ENCODE data around the gene SPRED2. TPM values are rescaled to one million over a fixed set of nuclear protein-coding genes. Genes with fewer than 3 reads are reported as not detected.

SPRED2 gene
- total and polyA plus RNA-seq, 7 experiments from 2014 or later = 0.34 to 7.9 (median 0.57) TPM

GRCh38 chr2:65429786-65430602, 2.4 kb downstream of the SPRED2 start:
- DNase-seq = no peak
- Mint-ChIP-seq H3K27ac (peak overlapping the region in 2 of 9 donors; percentile 34 to 78), H3K9me3 (peaks cover 0 to 2% (median 0%) of the 10 kb centered on the region in 11 donors), H3K4me1 (peaks cover 0 to 17% (median under 1%) of the 10 kb centered on the region in 7 donors), H3K4me3 (peak overlapping the region; percentile 89 to 95 (median 90)), H3K36me3 (no peaks in the 10 kb centered on the region), H3K27me3 (peaks cover 9 to 52% (median 15%) of the 10 kb centered on the region in 5 donors)
- Histone ChIP-seq H3K27ac (ENCODE audit: low read depth, low read length) (no peak overlapping the region), H3K4me1 (ENCODE audit: control insufficient read depth in 2 of 2, insufficient read depth in 2 of 2, low read length in 2 of 2) (peaks cover 3 to 6% of the 10 kb centered on the region in 2 donors), H3K4me3 (ENCODE audit: low read length) (peak overlapping the region; percentile 75), H3K36me3 (ENCODE audit: control insufficient read depth in 2 of 3, insufficient read depth in 3 of 3, low read length in 3 of 3) (no peaks in the 10 kb centered on the region), H3K9me3 (ENCODE audit: control insufficient read depth in 2 of 3, low read length in 3 of 3) (no peaks in the 10 kb centered on the region), H3K27me3 (ENCODE audit: control insufficient read depth in 2 of 2, insufficient read depth in 2 of 2, low read length in 2 of 2) (peaks cover 0 to 8% of the 10 kb centered on the region in 2 donors)
- ATAC-seq = no peak
- intact Hi-C loops (cut with micrococcal nuclease) = loop anchor here (1.0 to 10.0 kb wide), 15 partner anchors 10 to 1965 kb away; partner anchors contain the start of genes SLC1A4 (in 2 of the 2), UGP2 (in 2 of the 2), AFTPH (in 1 of the 2) and CEP68 (in 1 of the 2)
- POLR2A ChIA-PET = interaction anchor here (2.4 kb wide), 1 partner anchor 12 kb away, joined by 6 read pairs; no protein-coding TSS in a partner anchor
- CTCF ChIA-PET = no interaction called here

DNA sequence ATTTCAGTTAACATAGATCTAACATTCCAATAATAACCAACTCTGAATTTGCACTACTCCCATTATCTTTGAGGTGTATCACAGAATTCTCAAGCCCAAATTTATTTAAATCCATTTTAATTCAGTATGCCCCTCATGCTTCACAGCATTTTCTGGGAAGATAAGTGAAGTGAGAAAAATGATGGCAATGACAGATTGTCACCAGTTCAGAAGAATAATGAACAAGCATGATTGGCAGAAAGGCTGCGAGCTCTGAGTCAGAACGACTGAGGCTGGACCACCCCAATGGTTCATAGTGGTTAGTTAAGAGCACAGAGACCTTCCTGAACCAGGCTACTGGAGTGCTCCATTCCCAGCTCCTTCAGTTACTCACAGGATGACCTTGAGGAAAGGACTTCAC, 4.9 kb downstream of the SPRED2 start:
- H3K27me3 ChIP-seq (ENCODE audit: control insufficient read depth in 2 of 2, insufficient read depth in 2 of 2, low read length in 2 of 2) = no peaks in the 10 kb centered on the region
- Mint-ChIP-seq H3K36me3 (no peaks in the 10 kb centered on the region), H3K4me3 (no peak overlapping the region), H3K27me3 (peaks cover 0 to 38% (median 5%) of the 10 kb centered on the region in 5 donors), H3K9me3 (no peaks in the 10 kb centered on the region), H3K4me1 (peaks cover 0 to 13% (median 0%) of the 10 kb centered on the region in 7 donors), H3K27ac (no peak overlapping the region)
- ATAC-seq = no peak
- intact Hi-C loops (cut with micrococcal nuclease) = no loop called here
- POLR2A ChIA-PET = interaction anchor here (2.4 kb wide), 1 partner anchor 9 kb away, joined by 6 read pairs; no protein-coding TSS in a partner anchor
- CTCF ChIA-PET = no interaction called here
- DNase-seq = no peak
- H3K9me3 ChIP-seq (ENCODE audit: control insufficient read depth in 2 of 3, low read length in 3 of 3) = no peaks in the 10 kb centered on the region
- H3K4me3 ChIP-seq (ENCODE audit: low read length) = no peak overlapping the region
- no peaks in the 10 kb centered on the region for H3K36me3 ChIP-seq (ENCODE audit: control insufficient read depth in 2 of 3, insufficient read depth in 3 of 3, low read length in 3 of 3)
- no peak overlapping the region for H3K27ac ChIP-seq (ENCODE audit: low read depth, low read length)
- no peaks in the 10 kb centered on the region for H3K4me1 ChIP-seq (ENCODE audit: control insufficient read depth in 2 of 2, insufficient read depth in 2 of 2, low read length in 2 of 2)

DNA sequence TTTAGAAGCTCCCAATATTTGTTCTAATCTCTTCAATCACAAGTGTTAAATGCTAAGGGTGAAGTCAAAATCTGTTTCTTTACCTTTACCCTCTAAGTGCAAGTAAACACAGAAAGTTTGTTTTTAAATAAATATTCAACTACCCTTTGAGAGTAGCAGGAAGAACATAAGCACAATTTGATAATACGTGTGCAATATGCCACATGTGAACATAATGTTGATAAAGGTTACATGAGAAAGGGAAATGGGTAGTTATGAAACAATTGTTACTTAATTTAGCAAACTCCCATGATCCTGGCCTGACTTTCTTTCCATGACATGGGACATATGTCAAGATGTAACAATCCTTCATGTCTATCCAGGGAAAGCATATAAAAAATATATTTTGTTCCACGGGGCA, 7.1 kb downstream of the SPRED2 start:
- H3K36me3 ChIP-seq (ENCODE audit: control insufficient read depth in 2 of 3, insufficient read depth in 3 of 3, low read length in 3 of 3) = no peaks in the 10 kb centered on the region
- H3K27me3 Mint-ChIP-seq = peaks cover 0 to 32% (median 5%) of the 10 kb centered on the region in 5 donors
- H3K4me1 ChIP-seq (ENCODE audit: control insufficient read depth in 2 of 2, insufficient read depth in 2 of 2, low read length in 2 of 2) = no peaks in the 10 kb centered on the region
- H3K9me3 ChIP-seq (ENCODE audit: control insufficient read depth in 2 of 3, low read length in 3 of 3) = no peaks in the 10 kb centered on the region
- no peak overlapping the region for H3K4me3 ChIP-seq (ENCODE audit: low read length)
- ChIA-PET POLR2A (no interaction called here), CTCF (no interaction called here)
- H3K4me3 Mint-ChIP-seq = no peak overlapping the region
- ATAC-seq = no peak
- intact Hi-C loops (cut with micrococcal nuclease) = no loop called here
- no peak overlapping the region for H3K27ac Mint-ChIP-seq
- peaks cover 0 to 8% (median 0%) of the 10 kb centered on the region in 5 donors for H3K36me3 Mint-ChIP-seq
- no peak overlapping the region for H3K27ac ChIP-seq (ENCODE audit: low read depth, low read length)
- no peaks in the 10 kb centered on the region for H3K27me3 ChIP-seq (ENCODE audit: control insufficient read depth in 2 of 2, insufficient read depth in 2 of 2, low read length in 2 of 2)
- H3K4me1 Mint-ChIP-seq = peaks cover 8 to 18% (median 8%) of the 10 kb centered on the region in 7 donors
- H3K9me3 Mint-ChIP-seq = peaks cover 0 to 4% (median 0%) of the 10 kb centered on the region in 11 donors
- DNase-seq = no peak

GRCh38 chr2:65424391-65424790, 8.0 kb downstream of the SPRED2 start:
- H3K4me1 Mint-ChIP-seq = peaks cover 8 to 13% (median 9%) of the 10 kb centered on the region in 7 donors
- DNase-seq (no peak), ATAC-seq (no peak)
- CTCF ChIA-PET = no interaction called here
- H3K4me3 ChIP-seq (ENCODE audit: low read length) = no peak overlapping the region
- intact Hi-C loops (cut with micrococcal nuclease) = no loop called here
- H3K9me3 ChIP-seq (ENCODE audit: control insufficient read depth in 2 of 3, low read length in 3 of 3) = no peaks in the 10 kb centered on the region
- no peak overlapping the region for H3K27ac Mint-ChIP-seq
- no peaks in the 10 kb centered on the region for H3K36me3 ChIP-seq (ENCODE audit: control insufficient read depth in 2 of 3, insufficient read depth in 3 of 3, low read length in 3 of 3)
- H3K4me3 Mint-ChIP-seq = no peak overlapping the region
- no peaks in the 10 kb centered on the region for H3K27me3 ChIP-seq (ENCODE audit: control insufficient read depth in 2 of 2, insufficient read depth in 2 of 2, low read length in 2 of 2)
- POLR2A ChIA-PET = no interaction called here
- peaks cover 0 to 4% (median 0%) of the 10 kb centered on the region in 11 donors for H3K9me3 Mint-ChIP-seq
- H3K27ac ChIP-seq (ENCODE audit: low read depth, low read length) = no peak overlapping the region
- H3K36me3 Mint-ChIP-seq = peaks cover 0 to 8% (median 0%) of the 10 kb centered on the region in 5 donors
- H3K27me3 Mint-ChIP-seq = peaks cover 0 to 23% (median 4%) of the 10 kb centered on the region in 5 donors
- H3K4me1 ChIP-seq (ENCODE audit: control insufficient read depth in 2 of 2, insufficient read depth in 2 of 2, low read length in 2 of 2) = no peaks in the 10 kb centered on the region

GRCh38 chr2:65421432-65421748, 11.0 kb downstream of the SPRED2 start:
- Histone ChIP-seq H3K4me1 (ENCODE audit: control insufficient read depth in 2 of 2, insufficient read depth in 2 of 2, low read length in 2 of 2) (peaks cover 0 to 4% of the 10 kb centered on the region in 2 donors), H3K36me3 (ENCODE audit: control insufficient read depth in 2 of 3, insufficient read depth in 3 of 3, low read length in 3 of 3) (no peaks in the 10 kb centered on the region), H3K4me3 (ENCODE audit: low read length) (no peak overlapping the region), H3K9me3 (ENCODE audit: control insufficient read depth in 2 of 3, low read length in 3 of 3) (no peaks in the 10 kb centered on the region), H3K27me3 (ENCODE audit: control insufficient read depth in 2 of 2, insufficient read depth in 2 of 2, low read length in 2 of 2) (no peaks in the 10 kb centered on the region), H3K27ac (ENCODE audit: low read depth, low read length) (no peak overlapping the region)
- CTCF ChIA-PET = no interaction called here
- Mint-ChIP-seq H3K36me3 (peaks cover 0 to 8% (median 0%) of the 10 kb centered on the region in 5 donors), H3K27me3 (peaks cover 0 to 4% (median 0%) of the 10 kb centered on the region in 5 donors), H3K9me3 (peaks cover 0 to 4% (median 0%) of the 10 kb centered on the region in 11 donors), H3K4me1 (peaks cover 13 to 30% (median 27%) of the 10 kb centered on the region in 7 donors), H3K27ac (no peak overlapping the region), H3K4me3 (no peak overlapping the region)
- DNase-seq (no peak), ATAC-seq (no peak)
- intact Hi-C loops (cut with micrococcal nuclease) = no loop called here
- POLR2A ChIA-PET = no interaction called here

DNA sequence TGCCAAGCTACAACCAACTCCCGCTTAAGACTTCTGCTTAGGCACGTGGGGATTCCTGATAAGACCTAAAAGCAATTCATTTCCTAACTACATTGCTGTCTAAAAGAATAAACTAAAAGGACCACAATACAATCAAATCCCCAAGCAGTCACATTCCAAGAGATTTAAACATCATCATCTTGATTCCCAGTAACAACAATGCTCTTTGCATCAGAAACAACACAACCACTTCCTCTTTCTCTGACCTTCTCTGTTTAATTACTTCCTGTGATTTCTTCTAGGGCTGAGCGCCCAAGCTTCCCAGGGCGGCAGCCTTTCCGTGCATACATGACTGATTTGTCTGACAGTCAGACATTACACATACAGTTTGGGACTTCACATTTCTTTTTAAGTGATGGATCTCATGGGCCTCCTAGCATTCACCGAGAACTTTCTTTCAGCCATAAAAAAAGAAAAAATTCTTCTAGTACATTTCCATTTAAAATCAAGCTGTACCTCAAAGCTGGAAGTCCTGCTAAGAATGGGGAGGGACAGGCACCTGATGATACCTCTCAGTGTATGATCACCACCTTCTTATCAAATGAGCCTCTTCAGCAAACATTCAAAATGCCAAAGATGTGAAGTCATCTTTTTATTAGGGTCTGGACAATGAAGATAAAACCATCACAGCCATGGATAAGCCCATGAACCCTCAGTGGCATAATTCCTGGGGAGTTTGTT, 11.5 kb downstream of the SPRED2 start:
- no peak overlapping the region for H3K4me3 ChIP-seq (ENCODE audit: low read length)
- no peaks in the 10 kb centered on the region for H3K27me3 ChIP-seq (ENCODE audit: control insufficient read depth in 2 of 2, insufficient read depth in 2 of 2, low read length in 2 of 2)
- ChIA-PET POLR2A (no interaction called here), CTCF (no interaction called here)
- H3K27ac Mint-ChIP-seq = peak overlapping the region in 1 of 9 donors; percentile 77
- peaks cover 0 to 4% (median 0%) of the 10 kb centered on the region in 5 donors for H3K27me3 Mint-ChIP-seq
- intact Hi-C loops (cut with micrococcal nuclease) = loop anchor here in 1 of 2 donors (1.0 kb wide), 1 partner anchor 9 kb away; no protein-coding TSS in a partner anchor
- no peaks in the 10 kb centered on the region for H3K9me3 ChIP-seq (ENCODE audit: control insufficient read depth in 2 of 3, low read length in 3 of 3)
- H3K4me3 Mint-ChIP-seq = peak overlapping the region in 9 of 10 donors; percentile 1 to 77 (median 36)
- DNase-seq (no peak), ATAC-seq (peak; percentile 84)
- H3K27ac ChIP-seq (ENCODE audit: low read depth, low read length) = no peak overlapping the region
- H3K4me1 ChIP-seq (ENCODE audit: control insufficient read depth in 2 of 2, insufficient read depth in 2 of 2, low read length in 2 of 2) = peaks cover 0 to 5% of the 10 kb centered on the region in 2 donors
- no peaks in the 10 kb centered on the region for H3K36me3 ChIP-seq (ENCODE audit: control insufficient read depth in 2 of 3, insufficient read depth in 3 of 3, low read length in 3 of 3)
- H3K9me3 Mint-ChIP-seq = peaks cover 0 to 4% (median 0%) of the 10 kb centered on the region in 11 donors
- H3K4me1 Mint-ChIP-seq = peaks cover 13 to 33% (median 33%) of the 10 kb centered on the region in 7 donors
- H3K36me3 Mint-ChIP-seq = peaks cover 0 to 8% (median 0%) of the 10 kb centered on the region in 5 donors

Measured in naive thymus-derived CD4-positive, alpha-beta T cell (primary cell).